B cell (primary cell): ENCODE data around the gene MAP2K7. TPM values are rescaled to one million over a fixed set of nuclear protein-coding genes. Genes with fewer than 3 reads are reported as not detected.

Source experiments
- ATAC-seq: fragments of 200-7000 bp; cut with Tn5 transposase; one replicate; pipeline ENCODE4 v1.10.0; 2021; ENCODE audit warnings: low read depth, mild to moderate bottlenecking, moderate number of reproducible peaks, moderate library complexity
- CTCF ChIA-PET: fragments of 350-600 bp; sonication (Branson Sonifier 250); formaldehyde crosslinking; loops from one replicate; lab custom pipeline; 2021; ENCODE audit warnings: antibody characterized with exemption, inconsistent platforms; lab: Charles Lee
- POLR2A ChIA-PET: fragments of 350-600 bp; sonication (Branson Sonifier 250); formaldehyde crosslinking; loops from one replicate; lab custom pipeline; 2021; ENCODE audit warnings: antibody characterized with exemption; lab: Charles Lee
- DNase-seq: peaks from one replicate; pipeline ENCODE4 v3.0.0; 2013
- H2AFZ ChIP-seq: 2 replicates; pipeline ENCODE4 v1.6.1; 2012; ENCODE audit warnings: mild to moderate bottlenecking, low read depth, low read length; ENCODE audit not compliant: insufficient read depth, poor library complexity, severe bottlenecking
- H3K27ac ChIP-seq, 2 donors: 1 replicate in 1 of 2; 2 replicates in 1 of 2; pipeline ENCODE4 v1.5.1; 2012 to 2013; ENCODE audit warnings: low read length in 2 of 2, mild to moderate bottlenecking in 2 of 2, moderate library complexity in 1 of 2
- H3K27me3 ChIP-seq, 4 experiments: fragments of 200-600 bp in 1 of 4; sonication (generic) in 1 of 4; replicated peaks in 1 of 4; 1 replicate in 2 of 4; 2 replicates in 2 of 4; pipeline versions ENCODE4 v1.6.1 to v1.7.0; 2013 to 2016; ENCODE audit warnings: low read length in 3 of 4, mild to moderate bottlenecking in 2 of 4, mixed read lengths in 1 of 4, moderate library complexity in 1 of 4; ENCODE audit not compliant: insufficient read depth in 4 of 4, control insufficient read depth in 3 of 4; ENCODE audit errors: control extremely low read depth in 1 of 4
- H3K36me3 ChIP-seq, 2 experiments: replicated peaks in 1 of 2; 1 replicate in 1 of 2; 2 replicates in 1 of 2; pipeline versions ENCODE4 v1.6.1 to v1.7.1; 2013; ENCODE audit warnings: low read length in 1 of 2; ENCODE audit not compliant: insufficient read depth in 2 of 2, control insufficient read depth in 1 of 2; ENCODE audit errors: control extremely low read depth in 1 of 2, extremely low read depth in 1 of 2
- H3K4me1 ChIP-seq, 2 donors: fragments of 200-600 bp in 1 of 2; sonication (generic) in 1 of 2; 1 replicate in 1 of 2; 2 replicates in 1 of 2; pipeline versions ENCODE4 v1.5.1 to v1.6.1; 2013 to 2017; ENCODE audit warnings: low read length in 2 of 2; ENCODE audit not compliant: control insufficient read depth in 2 of 2, insufficient read depth in 2 of 2
- H3K4me2 ChIP-seq: replicated peaks from 2 replicates; pipeline ENCODE3; 2012; ENCODE audit warnings: mild to moderate bottlenecking, low read depth, low read length; ENCODE audit not compliant: poor library complexity, severe bottlenecking
- H3K4me3 ChIP-seq, 5 experiments: fragments of 200-600 bp in 1 of 5; sonication (generic) in 1 of 5; 1 replicate in 3 of 5; 2 replicates in 2 of 5; pipeline versions ENCODE4 v1.5.1 to v1.7.0; 2011 to 2016; ENCODE audit warnings: low read length in 4 of 5, mild to moderate bottlenecking in 4 of 5, low read depth in 2 of 5, control low read depth in 1 of 5, moderate library complexity in 1 of 5; ENCODE audit not compliant: insufficient read depth in 1 of 5; ENCODE audit errors: control extremely low read depth in 1 of 5, extremely low read depth in 1 of 5
- H3K79me2 ChIP-seq: fragments of 200-600 bp; sonication (generic); one replicate; pipeline ENCODE4 v1.6.0; 2016; ENCODE audit warnings: low read length; ENCODE audit not compliant: control insufficient read depth, insufficient read depth
- H3K9ac ChIP-seq: fragments of 200-600 bp; sonication (generic); 2 replicates; pipeline ENCODE4 v1.6.1; 2017; ENCODE audit warnings: mild to moderate bottlenecking, low read length, moderate library complexity
- H3K9me3 ChIP-seq, 3 donors: one replicate each; pipeline versions ENCODE4 v1.6.1 to v1.7.1; 2013; ENCODE audit warnings: low read length in 2 of 3; ENCODE audit not compliant: control insufficient read depth in 2 of 3, insufficient read depth in 1 of 3; ENCODE audit errors: control extremely low read depth in 1 of 3
- H4K20me1 ChIP-seq: 2 replicates; pipeline ENCODE4 v1.6.0; 2012; ENCODE audit warnings: mild to moderate bottlenecking, low read length; ENCODE audit not compliant: insufficient read depth, control insufficient read depth, poor library complexity, severe bottlenecking
- H3K27ac Mint-ChIP-seq: one replicate; pipeline ENCODE4 v1.8.0; 2021; ENCODE audit warnings: mixed read lengths
- H3K27me3 Mint-ChIP-seq: one replicate; pipeline ENCODE4 v1.8.0; 2021; ENCODE audit warnings: mixed read lengths
- H3K4me1 Mint-ChIP-seq: one replicate; pipeline ENCODE4 v1.8.0; 2021; ENCODE audit warnings: mixed read lengths
- H3K4me3 Mint-ChIP-seq: one replicate; pipeline ENCODE4 v1.8.0; 2021; ENCODE audit warnings: mixed read lengths
- H3K9me3 Mint-ChIP-seq: one replicate; pipeline ENCODE4 v1.8.0; 2022; ENCODE audit warnings: mixed read lengths; ENCODE audit not compliant: insufficient read depth
- CTCF ChIP-seq: fragments of 200-600 bp; IDR thresholded peaks from one replicate; pipeline ENCODE4 v1.8.0; 2022; ENCODE audit warnings: antibody characterized with exemption, mild to moderate bottlenecking
- EZH2 ChIP-seq: IDR thresholded peaks from 2 replicates; pipeline ENCODE4 v1.6.1; 2012; ENCODE audit warnings: borderline replicate concordance, low read depth, mild to moderate bottlenecking, moderate library complexity, low read length; ENCODE audit not compliant: insufficient read depth, poor library complexity, severe bottlenecking
- WGBS: methylation state at CpG from one replicate; pipeline ENCODE4 v1.1.5; 2013; ENCODE audit warnings: missing lambda C conversion rate; ENCODE audit not compliant: insufficient coverage; 5-methylcytosine and 5-hydroxymethylcytosine counted together
- intact Hi-C: fragments of 100-400 bp; cut with micrococcal nuclease; formaldehyde crosslinking; loops from one replicate; pipeline ENCODE4 v1.10.0; 2022
- polyA plus RNA-seq: library from polyadenylated mRNA; depleted of rRNA; stranded (reverse); fragments of >200 nt; gene quantifications from 2 replicates; pipeline ENCODE4 v1.2.3, GENCODE V29; 2012
- total RNA-seq, 2 donors: library from RNA; stranded (reverse); fragments of 120-200 nt in 1 of 2; gene quantifications; 1 replicate in 1 of 2; 2 replicates in 1 of 2; pipeline versions ENCODE4 v1.2.3 to v1.2.4, GENCODE V29; 2013 to 2022

MAP2K7 gene
- total and polyA plus RNA-seq, 2 donors (not counting 1 experiment from before 2014, with no cell fraction given) = 56.0 to 71.9 TPM

- Histone ChIP-seq H3K4me1 (peaks cover 55 to 57% of the 10 kb centered on the region in 2 donors), H3K4me2 (peak overlapping the region; percentile 83), H3K4me3 (peak overlapping the region; percentile 52 to 69 (median 63)), H3K9me3 (peaks cover 0 to 21% (median 0%) of the 10 kb centered on the region in 3 donors), H3K9ac (peak overlapping the region; percentile 57), H3K27me3 (peaks cover 0 to 28% (median 16%) of the 10 kb centered on the region in 4 experiments), H3K36me3 (peaks cover 0 to 13% of the 10 kb centered on the region in 2 experiments), H3K79me2 (peaks cover 8% of the 10 kb centered on the region), H3K27ac (peak overlapping the region; percentile 73 to 74), H4K20me1 (peaks cover 51% of the 10 kb centered on the region), H2AFZ (peak overlapping the region; percentile 70)
- WGBS = 66% methylated on average over 12 of the region's 17 CpGs
- POLR2A ChIA-PET = interaction anchor here (0.6 to 2.8 kb wide), 6 partner anchors 9 to 400 kb away, joined by 3 to 29 read pairs (median 6); partner anchors contain the start of genes NDUFA7, RPS28 and TIMM44
- peak overlapping the region; percentile 96 for H3K27ac Mint-ChIP-seq
- intact Hi-C loops = no loop called here
- TF ChIP-seq CTCF (no peak), EZH2 (no peak)
- H3K9me3 Mint-ChIP-seq = no peaks in the 10 kb centered on the region
- peak overlapping the region; percentile 95 for H3K4me3 Mint-ChIP-seq
- peaks cover 46% of the 10 kb centered on the region for H3K4me1 Mint-ChIP-seq
- DNase-seq = no peak
- CTCF ChIA-PET = interaction anchor here (1.0 to 3.8 kb wide), 7 partner anchors 8 to 353 kb away, joined by 3 to 28 read pairs (median 7); partner anchors contain the start of genes CAMSAP3, PET100 and TIMM44
- no peak for ATAC-seq
- peaks cover 15% of the 10 kb centered on the region for H3K27me3 Mint-ChIP-seq
Observed at GRCh38 chr19:7921302-7921966, 17.8 kb downstream of the MAP2K7 start.
